Activated B cell treated with CpG ODN at 0.5 μM for 24 hours (primary cell): Measurements from ENCODE around the gene RPS6KB2. TPM values are rescaled to one million over a fixed set of nuclear protein-coding genes. Genes with fewer than 3 reads are reported as not detected.
"Not testable (repeated sequence)": the region's sequence is repeated elsewhere in the genome, so short reads cannot be mapped to it uniquely, and the experiment has no call there.

Experiments
- ATAC-seq: fragments of 200-7000 bp; cut with Tn5 transposase; one replicate; pipeline ENCODE4 v1.10.0; 2021; ENCODE audit warnings: low read depth, mild to moderate bottlenecking, moderate library complexity
- CTCF ChIA-PET: fragments of 350-600 bp; sonication (Branson Sonifier 250); formaldehyde crosslinking; loops from one replicate; lab custom pipeline; 2021; ENCODE audit warnings: antibody characterized with exemption; lab: Charles Lee
- POLR2A ChIA-PET: fragments of 350-600 bp; sonication (Branson Sonifier 250); formaldehyde crosslinking; loops from one replicate; lab custom pipeline; 2021; ENCODE audit warnings: antibody characterized with exemption; lab: Charles Lee
- DNase-seq: peaks from one replicate; pipeline ENCODE4 v3.0.0; 2022
- H3K27ac Mint-ChIP-seq: one replicate; pipeline ENCODE4 v1.8.0; 2020; ENCODE audit warnings: mixed read lengths
- H3K27me3 Mint-ChIP-seq: one replicate; pipeline ENCODE4 v1.8.0; 2021; ENCODE audit warnings: mixed read lengths
- H3K36me3 Mint-ChIP-seq: one replicate; pipeline ENCODE4 v1.8.0; 2021; ENCODE audit warnings: low read depth, mixed read lengths
- H3K4me1 Mint-ChIP-seq: one replicate; pipeline ENCODE4 v1.8.0; 2021; ENCODE audit warnings: mixed read lengths
- H3K4me3 Mint-ChIP-seq: one replicate; pipeline ENCODE4 v1.8.0; 2020; ENCODE audit warnings: mild to moderate bottlenecking, mixed read lengths
- H3K9me3 Mint-ChIP-seq: one replicate; pipeline ENCODE4 v1.8.0; 2020; ENCODE audit warnings: mixed read lengths
- CTCF ChIP-seq: fragments of 200-600 bp; IDR thresholded peaks from one replicate; pipeline ENCODE4 v1.8.0; 2022; ENCODE audit warnings: antibody characterized with exemption, mild to moderate bottlenecking
- intact Hi-C: fragments of 100-400 bp; cut with micrococcal nuclease; formaldehyde crosslinking; loops from one replicate; pipeline ENCODE4 v1.15.1; 2024
- total RNA-seq: library from RNA; stranded (reverse); gene quantifications from 2 replicates; pipeline ENCODE4 v1.2.3, GENCODE V29; 2022

The RPS6KB2 gene
- total RNA-seq, 1 donor from 2014 or later: 74.5 TPM

GRCh38 chr11:67470337-67471002 is 42.2 kb downstream of the RPS6KB2 start:
- POLR2A ChIA-PET: interaction anchor here (0.6 to 33.4 kb wide), 9 partner anchors 9 to 80 kb away, joined by 3 to 1417 read pairs (median 32); partner anchors contain the start of genes AIP, CORO1B, PPP1CA and PTPRCAP
- H3K27me3 Mint-ChIP-seq: no peaks in the 10 kb centered on the region
- H3K4me3 Mint-ChIP-seq: peak overlapping the region; percentile 89
- ATAC-seq (no peak), DNase-seq (no peak)
- no peak for TF ChIP-seq CTCF
- H3K27ac Mint-ChIP-seq: peak overlapping the region; percentile 81
- peaks cover 7% of the 10 kb centered on the region for H3K36me3 Mint-ChIP-seq
- H3K9me3 Mint-ChIP-seq: no peaks in the 10 kb centered on the region
- H3K4me1 Mint-ChIP-seq: peaks cover 38% of the 10 kb centered on the region
- CTCF ChIA-PET: interaction anchor here (1.0 to 2.6 kb wide), 3 partner anchors 35 to 69 kb away, joined by 4 to 23 read pairs (median 8); partner anchors contain the start of genes PITPNM1 and PPP1CA
- intact Hi-C loops: no loop called here

GRCh38 chr11:67472882-67473281 is 44.6 kb downstream of the RPS6KB2 start:
- ATAC-seq (no peak), DNase-seq (no peak)
- Mint-ChIP-seq H3K27ac (no peak overlapping the region), H3K27me3 (no peaks in the 10 kb centered on the region), H3K4me3 (no peak overlapping the region), H3K36me3 (peaks cover 3% of the 10 kb centered on the region), H3K9me3 (no peaks in the 10 kb centered on the region), H3K4me1 (peaks cover 20% of the 10 kb centered on the region)
- intact Hi-C loops: no loop called here
- ChIA-PET CTCF (no interaction called here), POLR2A (interaction anchor here (5.7 to 33.4 kb wide), 2 partner anchors 34 to 82 kb away, joined by 24 to 1417 read pairs; partner anchors contain the start of genes CORO1B, PTPRCAP, RAD9A and RPS6KB2)
- TF ChIP-seq CTCF: no peak

GRCh38 chr11:67476692-67477091 is 48.4 kb downstream of the RPS6KB2 start:
- ATAC-seq, H3K4me1 Mint-ChIP-seq, H3K27ac Mint-ChIP-seq, intact Hi-C loops, H3K9me3 Mint-ChIP-seq, H3K36me3 Mint-ChIP-seq, DNase-seq, CTCF ChIA-PET, H3K27me3 Mint-ChIP-seq, H3K4me3 Mint-ChIP-seq: not testable (repeated sequence)
- POLR2A ChIA-PET: interaction anchor here (0.7 to 1.3 kb wide), 4 partner anchors 30 to 75 kb away, joined by 3 to 4 read pairs (median 4); partner anchors contain the start of genes PPP1CA and PTPRCAP

DNA sequence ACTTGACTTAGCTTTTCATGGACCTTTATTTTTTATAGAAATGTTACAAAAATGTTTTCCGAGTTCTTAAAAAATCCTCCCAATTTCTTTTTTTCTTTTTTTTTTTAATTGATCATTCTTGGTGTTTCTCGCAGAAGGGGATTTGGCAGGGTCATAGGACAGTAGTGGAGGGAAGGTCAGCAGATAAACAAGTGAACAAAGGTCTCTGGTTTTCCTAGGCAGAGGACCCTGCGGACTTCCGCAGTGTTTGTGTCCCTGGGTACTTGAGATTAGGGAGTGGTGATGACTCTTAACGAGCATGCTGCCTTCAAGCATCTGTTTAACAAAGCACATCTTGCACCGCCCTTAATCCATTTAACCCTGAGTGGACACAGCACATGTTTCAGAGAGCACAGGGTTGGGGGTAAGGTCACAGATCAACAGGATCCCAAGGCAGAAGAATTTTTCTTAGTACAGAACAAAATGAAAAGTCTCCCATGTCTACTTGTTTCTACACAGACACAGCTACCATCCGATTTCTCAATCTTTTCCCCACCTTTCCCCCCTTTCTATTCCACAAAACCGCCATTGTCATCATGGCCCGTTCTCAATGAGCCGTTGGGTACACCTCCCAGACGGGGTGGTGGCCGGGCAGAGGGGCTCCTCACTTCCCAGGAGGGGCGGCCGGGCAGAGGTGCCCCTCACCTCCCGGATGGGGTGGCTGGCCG is 49.2 kb downstream of the RPS6KB2 start:
- ATAC-seq, CTCF ChIA-PET, H3K27ac Mint-ChIP-seq, H3K36me3 Mint-ChIP-seq, H3K9me3 Mint-ChIP-seq, H3K4me3 Mint-ChIP-seq, H3K4me1 Mint-ChIP-seq, H3K27me3 Mint-ChIP-seq, DNase-seq, intact Hi-C loops: not testable (repeated sequence)
- POLR2A ChIA-PET: interaction anchor here (0.7 to 1.6 kb wide), 5 partner anchors 9 to 360 kb away, joined by 3 to 4 read pairs (median 3); partner anchors contain the start of genes PTPRCAP and TMEM134

GRCh38 chr11:67482275-67482826 is 54.1 kb downstream of the RPS6KB2 start:
- Mint-ChIP-seq H3K27ac (peak overlapping the region; percentile 98), H3K9me3 (no peaks in the 10 kb centered on the region), H3K4me1 (peaks cover 50% of the 10 kb centered on the region), H3K36me3 (peaks cover 32% of the 10 kb centered on the region), H3K4me3 (peak overlapping the region; percentile 93), H3K27me3 (no peaks in the 10 kb centered on the region)
- TF ChIP-seq CTCF: no peak
- no peak for DNase-seq
- peak; percentile 8 for ATAC-seq
- POLR2A ChIA-PET: interaction anchor here (0.6 to 11.1 kb wide), 30 partner anchors 8 to 242 kb away, joined by 3 to 189 read pairs (median 5); partner anchors contain the start of genes CDK2AP2, CORO1B, GSTP1 and PITPNM1
- CTCF ChIA-PET: interaction anchor here (0.7 kb wide), 1 partner anchor 46 kb away, joined by 3 read pairs; no protein-coding TSS in a partner anchor
- intact Hi-C loops: loop anchor here (1.0 to 2.0 kb wide), 4 partner anchors 13 to 80 kb away; partner anchors contain the start of genes RPS6KB2 and TMEM134
